SK-N-SH (cell line): ENCODE measurements around the gene PTPRK. TPM values are rescaled to one million over a fixed set of nuclear protein-coding genes. Genes with fewer than 3 reads are reported as not detected.

Source experiments
- CTCF ChIA-PET: fragments of 300-600, 350-600 bp; formaldehyde crosslinking; extraction: SDS; loops from one replicate; lab custom pipeline; 2021; lab: Yijun Ruan, JAX
- POLR2A ChIA-PET: fragments of 350-600 bp; sonication (Branson Sonifier 250); formaldehyde crosslinking; extraction: SDS; loops from one replicate; lab custom pipeline; 2020; ENCODE audit warnings: antibody characterized with exemption, inconsistent platforms; lab: Yijun Ruan, JAX
- DNase-seq: peaks from one replicate; pipeline ENCODE4 v3.0.0; 2012
- H2AFZ ChIP-seq: fragments of 200-600 bp; sonication (generic); 2 replicates; pipeline ENCODE4 v1.8.1; 2016; ENCODE audit warnings: antibody characterized with exemption, mild to moderate bottlenecking, low read depth
- H3F3A ChIP-seq: fragments of 200-600 bp; sonication (generic); replicated peaks from 2 replicates; pipeline ENCODE3; 2016; ENCODE audit warnings: antibody characterized with exemption, mild to moderate bottlenecking; ENCODE audit not compliant: insufficient read depth
- H3K27ac ChIP-seq, 2 experiments: fragments of 200-500 bp in 1 of 2; fragments of 200-600 bp in 1 of 2; sonication (Bioruptor generic) in 1 of 2; sonication (generic), shearing (Covaris generic) in 1 of 2; 2 replicates each; pipeline versions ENCODE4 v1.5.1 to v1.6.1; 2014 to 2016; ENCODE audit warnings: low read depth in 2 of 2, inconsistent platforms in 1 of 2, low read length in 1 of 2, mild to moderate bottlenecking in 1 of 2, mixed read lengths in 1 of 2
- H3K27me3 ChIP-seq: fragments of 200-600 bp; sonication (generic), shearing (Covaris generic); 2 replicates; pipeline ENCODE4 v1.6.1; 2016; ENCODE audit warnings: mixed run types; ENCODE audit not compliant: insufficient read depth
- H3K36me3 ChIP-seq, 2 experiments: fragments of 200-500 bp in 1 of 2; fragments of 200-600 bp in 1 of 2; sonication (Bioruptor generic) in 1 of 2; sonication (generic) in 1 of 2; replicated peaks in 1 of 2; 2 replicates each; pipeline versions ENCODE3 to v1.5.1; 2014 to 2016; ENCODE audit warnings: low read length in 1 of 2, mild to moderate bottlenecking in 1 of 2; ENCODE audit not compliant: insufficient read depth in 2 of 2, control insufficient read depth in 1 of 2
- H3K4me1 ChIP-seq, 2 experiments: fragments of 200-500 bp in 1 of 2; fragments of 200-600 bp in 1 of 2; sonication (Bioruptor generic) in 1 of 2; sonication (generic), shearing (Covaris generic) in 1 of 2; 2 replicates each; pipeline versions ENCODE4 v1.5.1 to v1.6.1; 2014 to 2016; ENCODE audit warnings: low read depth in 1 of 2, low read length in 1 of 2, mixed run types in 1 of 2; ENCODE audit not compliant: insufficient read depth in 2 of 2, control insufficient read depth in 1 of 2
- H3K4me2 ChIP-seq: fragments of 200-600 bp; sonication (generic), shearing (Covaris generic); 2 replicates; pipeline ENCODE4 v1.6.1; 2017; ENCODE audit warnings: mixed run types
- H3K4me3 ChIP-seq, 2 experiments: fragments of 200-500 bp in 1 of 2; fragments of 200-600 bp in 1 of 2; sonication (Bioruptor generic) in 1 of 2; sonication (generic), shearing (Covaris generic) in 1 of 2; 2 replicates each; pipeline versions ENCODE4 v1.5.1 to v1.8.1; 2014 to 2016; ENCODE audit warnings: low read depth in 2 of 2, inconsistent platforms in 1 of 2, low read length in 1 of 2, mild to moderate bottlenecking in 1 of 2, mixed read lengths in 1 of 2, moderate library complexity in 1 of 2
- H3K79me2 ChIP-seq: fragments of 200-600 bp; sonication (generic); 2 replicates; pipeline ENCODE4 v1.8.1; 2017; ENCODE audit warnings: mild to moderate bottlenecking; ENCODE audit not compliant: insufficient read depth
- H3K9ac ChIP-seq: fragments of 200-600 bp; sonication (generic); 2 replicates; pipeline ENCODE4 v1.6.1; 2017; ENCODE audit warnings: mixed run types
- H3K9me2 ChIP-seq: fragments of 200-600 bp; sonication (generic); 2 replicates; pipeline ENCODE4 v1.6.1; 2017; ENCODE audit warnings: mixed run types
- H3K9me3 ChIP-seq: fragments of 200-600 bp; sonication (generic); 2 replicates; pipeline ENCODE4 v1.6.1; 2017; ENCODE audit warnings: mixed run types, mild to moderate bottlenecking, moderate library complexity
- H4K20me1 ChIP-seq: fragments of 200-600 bp; sonication (generic); 2 replicates; pipeline ENCODE4 v1.6.1; 2017; ENCODE audit warnings: mild to moderate bottlenecking, mixed run types; ENCODE audit not compliant: insufficient read depth
- EP300 ChIP-seq, 2 experiments: IDR thresholded peaks; 2 replicates each; pipeline versions ENCODE4 v1.4.0 to v1.6.1; 2012; ENCODE audit warnings: borderline replicate concordance in 1 of 2, low read depth in 1 of 2, low read length in 1 of 2
- EZH2phosphoT487 ChIP-seq: fragments of 200-600 bp; sonication (generic); IDR thresholded peaks from 2 replicates; pipeline ENCODE4 v1.6.1; 2017; ENCODE audit warnings: low read depth, mixed run types, mild to moderate bottlenecking, antibody characterized with exemption, moderate library complexity, borderline replicate concordance
- FOSL2 ChIP-seq: IDR thresholded peaks from 2 replicates; pipeline ENCODE4 v1.4.0; 2012; ENCODE audit warnings: low read depth, mild to moderate bottlenecking, moderate library complexity, borderline replicate concordance
- GABPA ChIP-seq: IDR thresholded peaks from 2 replicates; pipeline ENCODE4 v1.4.0; 2012; ENCODE audit warnings: low read depth, mild to moderate bottlenecking
- GATA2 ChIP-seq: sonication (generic); formaldehyde crosslinking; IDR thresholded peaks from 2 replicates; pipeline ENCODE4 v1.5.0; 2020; ENCODE audit warnings: mild to moderate bottlenecking, missing genetic modification reagents
- JUND ChIP-seq: IDR thresholded peaks from 2 replicates; pipeline ENCODE4 v1.4.0; 2012
- NFIC ChIP-seq: IDR thresholded peaks from 2 replicates; pipeline ENCODE4 v1.4.0; 2012; ENCODE audit warnings: borderline replicate concordance
- PBX3 ChIP-seq: IDR thresholded peaks from 2 replicates; pipeline ENCODE4; 2012
- POLR2AphosphoS5 ChIP-seq: IDR thresholded peaks from 2 replicates; pipeline ENCODE4 v1.6.1; 2012; ENCODE audit warnings: low read depth, low read length
- RXRA ChIP-seq: IDR thresholded peaks from 2 replicates; pipeline ENCODE4 v1.4.0; 2012; ENCODE audit warnings: low read depth, mild to moderate bottlenecking, borderline replicate concordance
- SMC3 ChIP-seq: IDR thresholded peaks from 2 replicates; pipeline ENCODE4 v1.6.1; 2012; ENCODE audit warnings: low read depth, low read length, improper control_type of control experiment
- TCF12 ChIP-seq: IDR thresholded peaks from 2 replicates; pipeline ENCODE4 v1.4.0; 2012
- TEAD4 ChIP-seq: IDR thresholded peaks from 2 replicates; pipeline ENCODE4 v1.4.0; 2012; ENCODE audit warnings: mild to moderate bottlenecking, borderline replicate concordance; ENCODE audit not compliant: insufficient read depth
- YY1 ChIP-seq: IDR thresholded peaks from 2 replicates; pipeline ENCODE4 v1.4.0; 2012; ENCODE audit warnings: low read depth, mild to moderate bottlenecking
- WGBS: methylation state at CpG from one replicate; pipeline ENCODE4 v1.1.6; 2017; ENCODE audit warnings: low lambda C conversion rate; 5-methylcytosine and 5-hydroxymethylcytosine counted together
- polyA plus RNA-seq, 3 experiments: library from polyadenylated mRNA; depleted of rRNA; stranded (reverse); fragments of >200 nt; gene quantifications; 2 replicates each; pipeline ENCODE4 v1.2.3, GENCODE V29; 2012

PTPRK gene
- polyA plus RNA-seq, 1 of the 3 experiments (the other 2 are of a cell fraction): 9.5 TPM

DNA sequence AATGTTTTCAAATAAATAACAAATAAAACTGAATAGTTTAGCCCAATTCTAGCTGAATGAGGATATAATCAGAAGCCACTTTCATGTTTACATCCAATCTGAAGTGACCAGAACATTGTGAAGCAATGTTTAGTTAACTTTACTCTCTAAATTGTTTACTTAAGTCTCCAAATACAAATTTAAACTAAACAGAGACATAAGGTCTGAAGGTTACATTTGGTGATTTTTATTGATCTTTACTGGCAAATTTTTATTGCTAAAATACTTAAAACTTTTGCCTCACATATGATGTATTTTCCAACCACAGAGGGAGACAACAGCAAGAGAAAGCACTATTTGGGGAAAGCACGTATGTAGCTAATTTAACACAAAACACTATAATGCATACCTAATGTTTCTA is 512.7 kb downstream of the PTPRK start:
- no peaks in the 10 kb centered on the region; a peak in 1 of 4 replicates for H3K4me1 ChIP-seq
- TF ChIP-seq PBX3 (no peak), EP300 (IDR thresholded peaks at IDR 0.05; ENCODE audit: borderline replicate concordance in 1 of 2, low read depth in 1 of 2, low read length in 1 of 2) (no peak), FOSL2 (no peak)
- TF ChIP-seq, all 33 proteins: peak for 0
- Histone ChIP-seq H3K9me3 (no peaks in the 10 kb centered on the region), H2AFZ (no peak overlapping the region; the same call in 1 of the 2 replicates), H3K27ac (no peak overlapping the region), H3K9me2 (no peaks in the 10 kb centered on the region), H3K4me3 (no peak overlapping the region), H3K36me3 (peaks cover 0 to 21% of the 10 kb centered on the region in 2 experiments), H4K20me1 (no peaks in the 10 kb centered on the region), H3F3A (no peaks in the 10 kb centered on the region), H3K27me3 (no peaks in the 10 kb centered on the region), H3K9ac (no peak overlapping the region), H3K4me2 (no peak overlapping the region), H3K79me2 (no peaks in the 10 kb centered on the region)
- CTCF ChIA-PET: no interaction called here
- 92% methylated on average over 1 of the region's 1 CpG for WGBS
- DNase-seq: no peak
- POLR2A ChIA-PET: no interaction called here

GRCh38 chr6:128005009-128005408 is 515.4 kb downstream of the PTPRK start:
- H4K20me1 ChIP-seq: no peaks in the 10 kb centered on the region
- ChIA-PET POLR2A (no interaction called here), CTCF (no interaction called here)
- no peak overlapping the region for H3K4me3 ChIP-seq
- no peaks in the 10 kb centered on the region; a peak in 1 of 4 replicates for H3K4me1 ChIP-seq
- H3F3A ChIP-seq: no peaks in the 10 kb centered on the region
- no peaks in the 10 kb centered on the region for H3K27me3 ChIP-seq
- H3K9me3 ChIP-seq: no peaks in the 10 kb centered on the region
- H3K9me2 ChIP-seq: no peaks in the 10 kb centered on the region
- 40% methylated on average over 5 of the region's 5 CpGs for WGBS
- H3K79me2 ChIP-seq: no peaks in the 10 kb centered on the region
- H2AFZ ChIP-seq: no peak overlapping the region
- H3K4me2 ChIP-seq: no peak overlapping the region
- no peak overlapping the region for H3K27ac ChIP-seq
- H3K9ac ChIP-seq: no peak overlapping the region
- TF ChIP-seq TEAD4 (no peak), RXRA (no peak), POLR2AphosphoS5 (no peak), JUND (peak; percentile 39), GABPA (no peak), FOSL2 (peak; percentile 60), SMC3 (no peak), EZH2phosphoT487 (no peak), NFIC (peak; percentile 66; the same call in 1 of the 2 replicates), YY1 (no peak), TCF12 (0 out of 2 replicates have a peak, but pooled peaks have one; percentile 9), PBX3 (no peak; the same call in 1 of the 2 replicates), GATA2 (CRISPR knock-in tag) (no peak)
- H3K36me3 ChIP-seq: peaks cover 0 to 21% of the 10 kb centered on the region in 2 experiments
- no peak for DNase-seq
